Gastroesophageal sphincter (tissue), 4 donors: ENCODE data around the gene SLC30A3. TPM values are rescaled to one million over a fixed set of nuclear protein-coding genes. Genes with fewer than 3 reads are reported as not detected.
"Not testable (repeated sequence)": the region's sequence is repeated elsewhere in the genome, so short reads cannot be mapped to it uniquely, and the experiment has no call there.

Source experiments
- ATAC-seq: fragments of 150-250 bp; one replicate; pipeline ENCODE4 v1.9.1; 2016; ENCODE audit warnings: mild to moderate bottlenecking, moderate library complexity
- H3K27ac ChIP-seq, 4 donors: fragments of 200-600 bp; sonication (generic) in 3 of 4; 1 replicate in 3 of 4; 2 replicates in 1 of 4; pipeline ENCODE4 v1.5.1; 2016 to 2019
- H3K27me3 ChIP-seq: fragments of 200-600 bp; sonication (generic); one replicate; pipeline ENCODE4 v1.5.1; 2019
- H3K36me3 ChIP-seq, 2 donors: fragments of 200-600 bp; sonication (generic); one replicate each; pipeline ENCODE4 v1.5.1; 2019; ENCODE audit warnings: control low read depth in 1 of 2
- H3K4me1 ChIP-seq, 3 donors: fragments of 200-600 bp; sonication (generic); 1 replicate in 2 of 3; 2 replicates in 1 of 3; pipeline ENCODE4 v1.5.1; 2016 to 2019; ENCODE audit warnings: control low read depth in 2 of 3
- H3K4me3 ChIP-seq, 2 donors: fragments of 200-600 bp; sonication (generic); one replicate each; pipeline ENCODE4 v1.5.1; 2019; ENCODE audit warnings: mild to moderate bottlenecking in 1 of 2, moderate library complexity in 1 of 2
- H3K9me3 ChIP-seq, 3 donors: fragments of 200-600 bp; sonication (generic); one replicate each; pipeline ENCODE4 v1.5.1; 2017 to 2019; ENCODE audit warnings: control low read depth in 2 of 3
- CTCF ChIP-seq, 4 experiments: fragments of 200-600 bp in 2 of 4; fragments of 450-650 bp in 2 of 4; sonication (generic) in 1 of 4; IDR thresholded peaks; one replicate each; pipeline ENCODE4 v1.5.1; 2017 to 2019; ENCODE audit warnings: antibody characterized with exemption in 4 of 4, mild to moderate bottlenecking in 2 of 4, moderate library complexity in 2 of 4
- EP300 ChIP-seq: sonication (generic); formaldehyde crosslinking; IDR thresholded peaks from one replicate; pipeline ENCODE4 v1.6.1; 2017; ENCODE audit warnings: antibody characterized with exemption, mild to moderate bottlenecking
- POLR2A ChIP-seq, 2 donors: fragments of 450-650 bp; IDR thresholded peaks; one replicate each; pipeline ENCODE4 v1.6.1; 2017; ENCODE audit warnings: antibody characterized with exemption in 2 of 2, mild to moderate bottlenecking in 2 of 2, moderate library complexity in 1 of 2
- POLR2AphosphoS5 ChIP-seq: sonication (generic); formaldehyde crosslinking; IDR thresholded peaks from one replicate; pipeline ENCODE4 v1.6.1; 2017; ENCODE audit warnings: antibody characterized with exemption
- WGBS, 2 donors: methylation state at CpG; one replicate each; pipeline ENCODE4 v1.1.5; 2018; ENCODE audit warnings: low coverage in 1 of 2; 5-methylcytosine and 5-hydroxymethylcytosine counted together
- total RNA-seq, 4 donors: library from RNA; depleted of rRNA; stranded (reverse); fragments of >200 nt; gene quantifications; one replicate each; pipeline ENCODE4 v1.1.0, GENCODE V29; 2016

SLC30A3 gene
- total RNA-seq, 4 donors from 2014 or later = not detected

DNA sequence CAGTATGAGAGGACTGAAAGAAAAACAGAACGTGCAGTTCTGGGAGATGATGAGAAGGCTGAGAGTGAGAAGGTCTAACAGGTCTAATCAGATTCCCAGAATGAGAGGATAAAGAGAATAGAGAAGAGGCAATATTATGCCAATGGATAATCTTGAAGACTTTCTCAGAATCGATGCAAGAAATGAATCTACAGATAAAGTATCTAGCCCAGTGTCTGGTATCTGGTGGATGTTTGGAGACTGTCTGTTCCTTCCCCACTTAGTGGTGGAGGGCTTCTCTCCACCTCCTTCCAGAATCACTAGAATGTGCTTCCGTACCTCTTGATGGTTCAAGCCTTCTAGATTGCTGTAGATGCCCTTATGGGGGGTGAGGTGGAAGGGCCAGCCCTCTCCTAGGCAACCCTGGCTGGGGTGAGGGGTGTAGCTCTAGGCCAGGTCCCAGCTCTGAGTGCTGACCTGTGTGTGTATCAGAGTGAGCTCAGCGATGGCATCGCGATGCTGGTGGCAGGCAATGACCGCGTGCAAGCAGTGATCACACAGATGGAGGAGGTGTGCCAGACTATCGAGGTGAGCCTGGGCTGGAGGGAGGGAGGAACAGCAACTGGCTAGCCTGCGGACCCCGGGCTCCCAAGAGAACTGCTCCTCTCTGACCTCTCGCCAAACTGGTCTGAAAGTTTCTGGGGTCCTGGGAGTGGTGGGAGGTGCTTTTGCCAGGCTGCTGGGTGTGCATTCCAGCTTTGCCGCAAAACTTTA lies 41.8 kb upstream of the SLC30A3 start:
- peaks cover 0 to 18% of the 10 kb centered on the region in 2 donors for H3K36me3 ChIP-seq
- 71 to 85% methylated on average over 2 to 7 of the region's 13 CpGs for WGBS, 2 donors

GRCh38 chr2:27303093-27304025 lies 40.5 kb upstream of the SLC30A3 start:
- Histone ChIP-seq H3K27me3 (peaks cover 64% of the 10 kb centered on the region), H3K9me3 (no peaks in the 10 kb centered on the region), H3K27ac (peak overlapping the region in 1 of 4 donors; percentile 22), H3K36me3 (peaks cover 0 to 5% of the 10 kb centered on the region in 2 donors), H3K4me1 (peaks cover 0 to 29% (median 15%) of the 10 kb centered on the region in 3 donors), H3K4me3 (peak overlapping the region; percentile 11 to 37)
- ATAC-seq = peak; percentile 67
- no peak for TF ChIP-seq EP300
- TF ChIP-seq CTCF (IDR thresholded peaks at IDR 0.05) = peak in 3 of 4 experiments; percentile 84 to 87 (median 85)
- WGBS, 2 donors = 19 to 31% methylated on average over 11 to 20 of the region's 25 CpGs

More for the DNA sequence above, 41.8 kb upstream of the SLC30A3 start:
- TF ChIP-seq CTCF (IDR thresholded peaks at IDR 0.05) = no peak
- TF ChIP-seq POLR2A (IDR thresholded peaks at IDR 0.05) = no peak
- TF ChIP-seq POLR2AphosphoS5 = no peak
- TF ChIP-seq EP300 = no peak
- no peak for ATAC-seq
- Histone ChIP-seq H3K27me3 (peaks cover 66% of the 10 kb centered on the region), H3K27ac (no peak overlapping the region), H3K9me3 (no peaks in the 10 kb centered on the region), H3K4me1 (peaks cover 0 to 32% (median 15%) of the 10 kb centered on the region in 3 donors), H3K4me3 (no peak overlapping the region)

DNA sequence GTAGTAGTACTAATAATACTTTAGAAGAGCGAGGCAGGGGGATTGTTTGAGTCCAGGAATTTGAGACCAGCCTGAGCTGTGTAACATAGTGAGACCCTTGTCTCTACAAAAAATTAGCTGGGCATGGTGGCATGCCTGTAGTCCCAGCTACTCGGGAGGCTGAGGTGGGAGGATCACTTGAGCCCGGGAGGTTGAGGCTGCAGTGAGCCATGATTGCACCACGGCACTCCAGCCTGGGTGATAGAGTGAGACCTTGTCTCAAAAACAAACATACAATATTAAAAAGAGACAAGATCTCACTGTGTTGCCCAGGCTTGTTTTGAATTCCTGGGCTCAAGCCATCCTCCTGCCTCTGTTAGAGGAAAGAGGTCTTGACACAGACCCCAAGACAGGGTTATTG lies 37.8 kb upstream of the SLC30A3 start:
- not testable (repeated sequence) for ATAC-seq, H3K4me1 ChIP-seq, H3K4me3 ChIP-seq, H3K36me3 ChIP-seq, H3K27ac ChIP-seq, H3K9me3 ChIP-seq
- peaks cover 56% of the 10 kb centered on the region for H3K27me3 ChIP-seq
- 86 to 90% methylated on average over 4 of the region's 4 CpGs for WGBS, 2 donors

DNA sequence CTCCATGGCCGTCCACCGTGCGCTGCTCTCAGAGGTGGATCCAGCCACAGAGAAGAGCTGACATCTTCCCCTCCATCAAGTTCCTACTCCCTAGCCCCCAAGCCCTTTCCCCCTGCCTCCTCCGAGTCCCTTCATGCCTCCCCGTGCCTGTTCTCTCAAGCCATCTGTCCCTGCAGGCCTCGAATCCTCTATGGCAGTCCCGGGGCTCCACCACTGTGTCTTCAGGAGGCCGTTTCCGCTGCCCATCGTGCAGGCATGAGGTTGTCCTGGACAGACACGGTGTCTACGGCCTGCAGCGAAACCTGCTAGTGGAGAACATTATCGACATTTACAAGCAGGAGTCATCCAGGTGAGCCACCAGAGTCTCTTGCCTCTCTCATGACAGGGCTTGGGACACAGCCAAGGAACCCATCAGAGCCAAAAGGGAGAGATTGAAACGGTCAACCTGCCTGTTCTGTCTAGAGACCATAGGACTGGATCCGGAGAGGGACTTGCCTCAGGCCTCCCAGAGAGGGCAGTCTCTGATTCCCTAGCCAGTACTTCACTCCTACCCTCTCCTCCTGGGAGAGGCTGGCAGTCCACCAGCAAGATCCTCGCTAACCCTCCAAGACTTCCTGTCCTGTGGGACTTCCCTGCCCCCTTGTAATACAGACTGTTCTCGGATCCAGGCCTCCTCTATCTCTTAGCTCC lies 35.7 kb upstream of the SLC30A3 start:
- no peaks in the 10 kb centered on the region for H3K9me3 ChIP-seq
- TF ChIP-seq CTCF (IDR thresholded peaks at IDR 0.05) (no peak), POLR2AphosphoS5 (no peak), POLR2A (IDR thresholded peaks at IDR 0.05) (no peak), EP300 (no peak)
- no peak overlapping the region for H3K4me3 ChIP-seq
- H3K4me1 ChIP-seq = peaks cover 0 to 6% (median 0%) of the 10 kb centered on the region in 3 donors
- H3K36me3 ChIP-seq = no peaks in the 10 kb centered on the region
- 60 to 69% methylated on average over 2 to 4 of the region's 18 CpGs for WGBS, 2 donors
- peaks cover 37% of the 10 kb centered on the region for H3K27me3 ChIP-seq
- ATAC-seq = no peak
- H3K27ac ChIP-seq = no peak overlapping the region

DNA sequence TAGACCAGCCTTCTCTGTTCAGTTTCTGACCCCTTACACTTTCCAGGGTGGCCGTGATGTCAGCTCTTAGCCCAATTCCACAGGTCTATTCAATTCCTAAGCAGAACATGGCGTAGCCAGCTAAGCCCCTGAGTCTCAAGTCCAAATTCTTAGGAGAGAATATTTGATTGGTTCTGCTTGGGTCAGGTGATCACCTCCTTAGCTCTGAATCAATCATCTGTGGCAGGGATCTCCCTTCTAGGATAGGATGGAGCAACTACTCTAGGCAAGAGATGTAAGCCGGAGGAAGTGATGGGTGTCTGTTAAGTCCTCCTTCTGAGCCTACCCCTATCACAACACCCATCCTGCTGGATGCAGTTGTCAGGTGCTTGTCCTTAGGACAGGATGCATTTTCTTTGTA lies 34.3 kb upstream of the SLC30A3 start:
- peaks cover 43% of the 10 kb centered on the region for H3K27me3 ChIP-seq
- WGBS, 2 donors = 63% methylated on average over 3 of the region's 3 CpGs; no CpG with 5 or more reads in 1 of the 2 donors
- TF ChIP-seq POLR2AphosphoS5 (no peak), CTCF (IDR thresholded peaks at IDR 0.05) (no peak), POLR2A (IDR thresholded peaks at IDR 0.05) (no peak), EP300 (no peak)
- no peak overlapping the region for H3K27ac ChIP-seq
- no peaks in the 10 kb centered on the region for H3K9me3 ChIP-seq
- ATAC-seq = no peak
- H3K4me1 ChIP-seq = no peaks in the 10 kb centered on the region
- H3K4me3 ChIP-seq = no peak overlapping the region
- H3K36me3 ChIP-seq = no peaks in the 10 kb centered on the region
